Suppressor macrophage treated with lipopolysaccharide for 1 hour (primary cell): ENCODE data around the gene CARD19.

Experiments used
- DNase-seq, 3 donors: peaks; one replicate each; pipeline ENCODE4 v3.0.0-alpha.2; 2020 to 2022

The CARD19 gene

GRCh38 chr9:93161786-93162562, 66.0 kb downstream of the CARD19 start:
- DNase-seq = no peak
